Stimulated activated CD4-positive, alpha-beta T cell treated with anti-CD3 and anti-CD28 coated beads, Interleukin-2, amount 100 ng/mL, for 48 hours (primary cell): ENCODE data around the gene BEAN1.
"Not testable (repeated sequence)": the region's sequence is repeated elsewhere in the genome, so short reads cannot be mapped to it uniquely, and the experiment has no call there.

Source experiments
- DNase-seq, 2 donors: peaks; one replicate each; pipeline ENCODE4 v3.0.0-alpha.2; 2020

BEAN1 gene

GRCh38 chr16:66489385-66489784 lies 62.3 kb downstream of the BEAN1 start:
- no peak for DNase-seq

DNA sequence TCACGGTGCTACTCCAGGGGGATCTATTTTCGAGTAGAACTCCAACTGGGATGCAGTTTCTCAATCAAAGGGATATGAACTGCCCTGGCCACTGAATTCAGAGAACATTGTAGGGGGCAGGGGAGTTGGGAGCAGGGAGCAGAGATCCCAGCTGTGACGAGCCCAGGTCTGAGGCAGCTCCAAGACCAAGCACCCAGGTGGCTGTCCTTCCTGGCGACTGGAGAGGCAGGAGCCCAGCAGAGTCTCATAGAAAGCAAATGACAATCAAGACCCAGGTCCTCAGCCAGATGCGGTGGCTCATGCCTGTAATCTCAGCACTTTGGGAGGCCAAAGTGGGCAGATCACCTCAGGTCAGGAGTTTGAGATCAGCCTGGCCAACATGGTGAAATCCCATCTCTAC lies 62.7 kb downstream of the BEAN1 start:
- DNase-seq, result no peak

DNA sequence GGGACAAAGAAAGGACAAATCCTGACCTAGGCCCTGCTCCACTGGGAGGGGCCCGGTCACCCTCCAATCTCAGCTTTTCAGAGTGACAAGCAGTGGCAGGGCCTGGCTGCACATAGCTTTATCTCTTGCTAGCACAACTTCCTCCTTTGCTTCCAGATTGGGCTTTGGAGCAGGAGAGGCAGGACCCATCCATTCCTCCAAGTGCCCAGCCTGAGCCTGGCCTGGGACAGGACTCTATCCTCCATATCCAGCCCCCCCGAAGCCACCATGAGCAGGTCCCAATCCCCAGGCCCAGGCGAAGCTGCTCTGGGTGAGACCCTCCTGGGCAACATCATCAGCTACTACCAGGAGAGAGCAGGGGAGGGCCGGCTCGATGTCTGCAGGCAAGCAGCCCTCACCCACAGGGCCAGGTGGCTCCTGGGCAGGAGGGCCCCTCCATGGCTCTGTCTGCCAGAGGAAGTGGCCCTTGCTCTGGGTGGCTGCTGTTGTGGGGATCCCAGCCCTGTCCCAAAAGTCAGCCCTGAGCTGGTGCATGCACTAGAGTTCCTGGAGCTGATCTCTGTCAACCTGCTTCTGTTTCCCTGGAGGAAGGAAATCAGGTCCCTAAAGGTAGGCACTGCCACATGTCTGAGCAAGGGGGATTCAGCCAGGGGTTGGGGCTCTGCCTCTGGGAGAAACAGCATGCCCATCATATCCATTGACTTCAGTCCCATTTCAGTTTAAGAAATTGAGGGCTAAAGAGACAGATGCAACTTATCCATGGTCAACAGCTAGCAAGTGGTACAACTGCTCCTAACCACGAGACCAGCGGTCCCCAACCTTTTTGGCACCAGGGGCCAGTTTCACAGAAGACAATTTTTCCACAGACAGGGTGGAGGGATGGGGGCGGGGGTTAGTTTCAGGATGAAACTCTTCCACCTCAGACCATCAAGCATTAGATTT lies 64.0 kb downstream of the BEAN1 start:
- DNase-seq, result no peak

GRCh38 chr16:66491716-66492064 lies 64.6 kb downstream of the BEAN1 start:
- DNase-seq, result no peak

- DNase-seq, result no peak
Measured at GRCh38 chr16:66493490-66494401, 66.7 kb downstream of the BEAN1 start.

- DNase-seq, result no peak
Measured at GRCh38 chr16:66494916-66495315, 67.8 kb downstream of the BEAN1 start.

GRCh38 chr16:66495440-66495839 lies 68.3 kb downstream of the BEAN1 start:
- DNase-seq, result no peak

- not testable (repeated sequence) for DNase-seq
Measured at GRCh38 chr16:66496226-66496625, 69.1 kb downstream of the BEAN1 start.

DNA sequence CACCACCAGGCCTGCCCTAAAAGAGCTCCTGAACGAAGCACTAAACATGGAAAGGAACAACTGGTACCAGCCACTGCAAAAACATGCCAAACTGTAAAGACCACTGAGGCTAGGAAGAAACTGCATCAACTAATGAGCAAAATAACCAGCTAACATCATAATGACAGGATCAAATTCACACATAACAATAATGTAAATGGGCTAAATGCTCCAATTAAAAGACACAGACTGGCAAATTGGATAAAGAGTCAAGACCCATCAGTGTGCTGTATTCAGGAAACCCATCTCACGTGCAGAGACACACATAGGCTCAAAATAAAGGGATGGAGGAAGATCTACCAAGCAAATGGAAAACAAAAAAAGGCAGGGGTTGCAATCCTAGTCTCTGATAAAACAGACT lies 70.8 kb downstream of the BEAN1 start:
- not testable (repeated sequence) for DNase-seq

GRCh38 chr16:66501563-66501962 lies 74.5 kb downstream of the BEAN1 start:
- not testable (repeated sequence) for DNase-seq

GRCh38 chr16:66502020-66502913 lies 75.2 kb downstream of the BEAN1 start:
- no peak for DNase-seq

- DNase-seq, result no peak
Measured at GRCh38 chr16:66503030-66503429, 75.9 kb downstream of the BEAN1 start.

- no peak for DNase-seq
Measured at GRCh38 chr16:66503612-66504011, 76.5 kb downstream of the BEAN1 start.

DNA sequence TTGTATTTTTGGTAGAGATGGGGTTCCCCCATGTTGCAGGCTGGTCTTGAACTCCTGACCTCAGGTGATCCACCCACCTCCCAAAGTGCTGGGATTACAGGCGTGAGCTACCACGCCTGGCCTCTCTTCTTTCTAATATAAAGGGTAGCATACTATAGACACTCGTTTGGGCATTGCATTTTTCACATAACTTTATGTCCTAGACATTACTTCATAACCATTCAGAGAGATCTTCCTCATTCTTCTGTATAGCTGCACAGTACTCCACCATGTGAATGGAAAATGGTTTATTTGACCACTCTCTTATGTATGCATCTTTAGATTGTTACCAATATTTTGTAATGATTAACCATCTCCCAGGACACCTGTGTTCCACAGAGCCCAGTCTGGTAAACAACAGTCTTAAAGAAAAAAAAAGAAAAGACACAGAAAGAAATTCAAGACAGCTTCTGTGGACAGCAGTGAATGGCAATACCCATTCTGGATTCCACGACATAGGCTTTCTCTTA lies 80.7 kb downstream of the BEAN1 start:
- no peak for DNase-seq

DNA sequence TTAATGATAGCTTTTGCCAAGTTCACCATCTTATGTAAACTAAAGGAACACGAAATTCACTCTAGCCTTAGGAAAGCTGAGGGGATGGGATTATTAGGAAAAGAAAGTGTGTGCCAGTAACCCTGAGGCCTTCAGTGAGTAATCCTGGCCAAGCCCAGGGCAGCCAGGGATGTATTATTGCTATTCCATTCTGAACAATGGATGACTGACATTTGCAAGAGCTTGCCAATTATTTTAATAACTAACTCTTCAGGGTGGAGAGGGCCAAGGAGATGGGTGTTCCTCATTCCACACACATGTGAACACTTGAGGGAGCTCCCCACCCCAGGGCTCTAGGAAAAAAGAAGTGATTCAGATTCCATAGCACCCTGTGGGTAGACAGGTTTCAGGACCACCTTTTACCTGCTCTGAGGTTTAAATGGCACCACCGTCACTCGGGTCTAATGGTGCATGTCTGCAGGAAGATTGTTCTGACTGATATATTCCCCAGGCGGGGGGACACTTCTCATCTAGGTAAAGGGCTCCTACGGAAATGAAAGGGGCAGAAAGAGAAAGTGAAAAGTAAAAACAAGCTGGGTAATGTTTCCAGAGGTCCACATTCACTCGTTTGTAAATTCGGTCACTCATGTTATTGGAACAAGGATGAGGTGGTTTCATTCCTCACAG lies 81.3 kb downstream of the BEAN1 start:
- DNase-seq, result no peak

DNA sequence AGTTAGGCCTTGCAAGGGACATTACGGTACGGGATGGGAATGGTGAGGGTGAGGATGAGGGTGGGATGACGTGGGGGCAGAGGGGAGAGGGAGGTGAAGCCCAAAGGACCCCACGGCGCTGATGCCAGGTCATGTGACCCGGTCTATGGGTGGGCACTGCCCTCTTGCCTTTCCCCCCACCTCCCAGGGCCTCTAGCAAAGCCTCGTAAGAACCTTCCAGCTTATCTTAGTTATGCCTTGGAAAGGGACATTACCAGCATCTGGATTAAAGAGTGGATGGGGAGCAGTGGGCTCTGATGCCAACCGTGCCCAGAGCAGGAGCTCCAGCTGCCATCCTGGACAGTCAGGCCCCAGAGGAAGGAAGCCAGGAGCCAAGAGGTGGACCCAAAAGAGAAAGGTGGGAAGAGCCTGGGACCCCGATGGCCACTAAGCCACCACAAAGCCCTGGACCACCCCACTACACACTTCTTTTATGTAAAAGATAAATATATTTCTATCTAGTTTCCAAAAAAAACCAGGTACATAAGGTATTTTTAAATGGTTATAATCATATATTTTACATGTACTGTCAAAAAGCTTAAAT lies 81.9 kb downstream of the BEAN1 start:
- no peak for DNase-seq

GRCh38 chr16:66509576-66509975 lies 82.5 kb downstream of the BEAN1 start:
- DNase-seq, result no peak

- DNase-seq, result no peak
Measured at GRCh38 chr16:66510298-66510697, 83.2 kb downstream of the BEAN1 start.

- no peak for DNase-seq
Measured at GRCh38 chr16:66510711-66511601, 83.9 kb downstream of the BEAN1 start.

GRCh38 chr16:66511602-66512271 lies 84.6 kb downstream of the BEAN1 start:
- no peak for DNase-seq
